ENCODE measurements around the gene MBNL2. TPM values are rescaled to one million over a fixed set of nuclear protein-coding genes. Genes with fewer than 3 reads are reported as not detected.
A peak's percentile ranks its signal among the peaks of the same experiment; 100 is the strongest.
"Not testable (repeated sequence)": the region's sequence is repeated elsewhere in the genome, so short reads cannot be mapped to it uniquely, and the experiment has no call there.

MBNL2 gene
- total RNA-seq, 2 donors from 2014 or later, result 13.4 to 27.2 TPM

- ATAC-seq (replicated peaks), result no peak
- Mint-ChIP-seq H3K36me3 (ENCODE audit: low read depth) (no peaks in the 10 kb centered on the region), H3K4me3 (no peak overlapping the region), H3K9me3 (peaks cover 5% of the 10 kb centered on the region), H3K4me1 (peaks cover 6% of the 10 kb centered on the region), H3K27ac (no peak overlapping the region), H3K27me3 (peaks cover 7% of the 10 kb centered on the region)
Observed at GRCh38 chr13:97196340-97196739, 25.8 kb upstream of the MBNL2 start.

GRCh38 chr13:97198753-97199152, 23.4 kb upstream of the MBNL2 start:
- peak; percentile 89 for ATAC-seq (replicated peaks)
- H3K27ac Mint-ChIP-seq, result no peak overlapping the region
- peaks cover 6% of the 10 kb centered on the region for H3K4me1 Mint-ChIP-seq
- H3K4me3 Mint-ChIP-seq, result no peak overlapping the region
- H3K9me3 Mint-ChIP-seq, result peaks cover 5% of the 10 kb centered on the region
- H3K27me3 Mint-ChIP-seq, result peaks cover 7% of the 10 kb centered on the region
- no peaks in the 10 kb centered on the region for H3K36me3 Mint-ChIP-seq (ENCODE audit: low read depth)

- no peaks in the 10 kb centered on the region for H3K36me3 Mint-ChIP-seq (ENCODE audit: low read depth)
- no peak overlapping the region for H3K27ac Mint-ChIP-seq
- H3K9me3 Mint-ChIP-seq, result peaks cover 5% of the 10 kb centered on the region
- no peak overlapping the region for H3K4me3 Mint-ChIP-seq
- ATAC-seq (replicated peaks), result no peak
- H3K27me3 Mint-ChIP-seq, result peaks cover 7% of the 10 kb centered on the region
- peaks cover 6% of the 10 kb centered on the region for H3K4me1 Mint-ChIP-seq
Observed at GRCh38 chr13:97199451-97199850, 22.7 kb upstream of the MBNL2 start.

GRCh38 chr13:97200081-97200942, 21.8 kb upstream of the MBNL2 start:
- Mint-ChIP-seq H3K4me3 (no peak overlapping the region), H3K27me3 (peaks cover 7% of the 10 kb centered on the region), H3K27ac (no peak overlapping the region), H3K36me3 (ENCODE audit: low read depth) (no peaks in the 10 kb centered on the region), H3K4me1 (peaks cover 6% of the 10 kb centered on the region), H3K9me3 (peaks cover 5% of the 10 kb centered on the region)
- no peak for ATAC-seq (replicated peaks)

- Mint-ChIP-seq H3K27ac (no peak overlapping the region), H3K27me3 (peaks cover 7% of the 10 kb centered on the region), H3K4me1 (peaks cover 6% of the 10 kb centered on the region), H3K4me3 (no peak overlapping the region), H3K9me3 (peaks cover 5% of the 10 kb centered on the region), H3K36me3 (ENCODE audit: low read depth) (no peaks in the 10 kb centered on the region)
- no peak for ATAC-seq (replicated peaks)
Observed at GRCh38 chr13:97202761-97203160, 19.4 kb upstream of the MBNL2 start.

GRCh38 chr13:97205465-97205864, 16.7 kb upstream of the MBNL2 start:
- Mint-ChIP-seq H3K27ac (no peak overlapping the region), H3K36me3 (ENCODE audit: low read depth) (no peaks in the 10 kb centered on the region), H3K4me3 (no peak overlapping the region), H3K27me3 (no peaks in the 10 kb centered on the region), H3K4me1 (peaks cover under 1% of the 10 kb centered on the region), H3K9me3 (no peaks in the 10 kb centered on the region)
- ATAC-seq (replicated peaks), result no peak

- Mint-ChIP-seq H3K27me3 (no peaks in the 10 kb centered on the region), H3K4me1 (peaks cover 5% of the 10 kb centered on the region), H3K36me3 (ENCODE audit: low read depth) (no peaks in the 10 kb centered on the region), H3K27ac (no peak overlapping the region), H3K9me3 (no peaks in the 10 kb centered on the region), H3K4me3 (no peak overlapping the region)
- peak; percentile 97 for ATAC-seq (replicated peaks)
Observed at GRCh38 chr13:97205982-97206381, 16.2 kb upstream of the MBNL2 start.

- not testable (repeated sequence) for H3K4me1 Mint-ChIP-seq; ATAC-seq (replicated peaks); H3K27ac Mint-ChIP-seq; H3K4me3 Mint-ChIP-seq; H3K36me3 Mint-ChIP-seq (ENCODE audit: low read depth); H3K9me3 Mint-ChIP-seq; H3K27me3 Mint-ChIP-seq
Observed at GRCh38 chr13:97207252-97207651, 14.9 kb upstream of the MBNL2 start.

GRCh38 chr13:97211300-97211699, 10.8 kb upstream of the MBNL2 start:
- no peak overlapping the region for H3K27ac Mint-ChIP-seq
- peaks cover 12% of the 10 kb centered on the region for H3K4me1 Mint-ChIP-seq
- H3K27me3 Mint-ChIP-seq, result no peaks in the 10 kb centered on the region
- no peak overlapping the region for H3K4me3 Mint-ChIP-seq
- no peaks in the 10 kb centered on the region for H3K9me3 Mint-ChIP-seq
- no peaks in the 10 kb centered on the region for H3K36me3 Mint-ChIP-seq (ENCODE audit: low read depth)
- no peak for ATAC-seq (replicated peaks)

GRCh38 chr13:97212004-97212403, 10.1 kb upstream of the MBNL2 start:
- H3K9me3 Mint-ChIP-seq, result no peaks in the 10 kb centered on the region
- H3K4me1 Mint-ChIP-seq, result peaks cover 12% of the 10 kb centered on the region
- ATAC-seq (replicated peaks), result no peak
- H3K27ac Mint-ChIP-seq, result no peak overlapping the region
- no peaks in the 10 kb centered on the region for H3K36me3 Mint-ChIP-seq (ENCODE audit: low read depth)
- no peak overlapping the region for H3K4me3 Mint-ChIP-seq
- H3K27me3 Mint-ChIP-seq, result no peaks in the 10 kb centered on the region

GRCh38 chr13:97212601-97213040, 9.5 kb upstream of the MBNL2 start:
- Mint-ChIP-seq H3K27ac (no peak overlapping the region), H3K27me3 (no peaks in the 10 kb centered on the region), H3K36me3 (ENCODE audit: low read depth) (no peaks in the 10 kb centered on the region), H3K4me1 (peaks cover 12% of the 10 kb centered on the region), H3K9me3 (no peaks in the 10 kb centered on the region), H3K4me3 (no peak overlapping the region)
- ATAC-seq (replicated peaks), result peak; percentile 44

GRCh38 chr13:97214921-97215320, 7.2 kb upstream of the MBNL2 start:
- no peak for ATAC-seq (replicated peaks)
- Mint-ChIP-seq H3K9me3 (no peaks in the 10 kb centered on the region), H3K27me3 (no peaks in the 10 kb centered on the region), H3K4me1 (peaks cover 12% of the 10 kb centered on the region), H3K4me3 (no peak overlapping the region), H3K27ac (no peak overlapping the region), H3K36me3 (ENCODE audit: low read depth) (no peaks in the 10 kb centered on the region)

GRCh38 chr13:97215325-97215724, 6.8 kb upstream of the MBNL2 start:
- peaks cover 16% of the 10 kb centered on the region for H3K4me1 Mint-ChIP-seq
- no peaks in the 10 kb centered on the region for H3K9me3 Mint-ChIP-seq
- peak; percentile 35 for ATAC-seq (replicated peaks)
- no peak overlapping the region for H3K27ac Mint-ChIP-seq
- H3K36me3 Mint-ChIP-seq (ENCODE audit: low read depth), result no peaks in the 10 kb centered on the region
- no peak overlapping the region for H3K4me3 Mint-ChIP-seq
- H3K27me3 Mint-ChIP-seq, result no peaks in the 10 kb centered on the region

- Mint-ChIP-seq H3K4me3 (no peak overlapping the region), H3K4me1 (peaks cover 4% of the 10 kb centered on the region)
Observed at GRCh38 chr13:97219226-97219625, 2.9 kb upstream of the MBNL2 start.

GRCh38 chr13:97220151-97220900, 1.8 kb upstream of the MBNL2 start:
- Mint-ChIP-seq H3K36me3 (ENCODE audit: low read depth) (peaks cover 8% of the 10 kb centered on the region), H3K4me1 (peaks cover 10% of the 10 kb centered on the region), H3K27me3 (no peaks in the 10 kb centered on the region), H3K4me3 (no peak overlapping the region), H3K27ac (peak overlapping the region; percentile 15), H3K9me3 (no peaks in the 10 kb centered on the region)
- no peak for ATAC-seq (replicated peaks)

More at GRCh38 chr13:97219226-97219625, 2.9 kb upstream of the MBNL2 start:
- ATAC-seq (replicated peaks), result no peak
- no peaks in the 10 kb centered on the region for H3K27me3 Mint-ChIP-seq
- H3K9me3 Mint-ChIP-seq, result no peaks in the 10 kb centered on the region
- H3K36me3 Mint-ChIP-seq (ENCODE audit: low read depth), result no peaks in the 10 kb centered on the region
- H3K27ac Mint-ChIP-seq, result no peak overlapping the region
